ENCODE results near the gene DIO1.
A peak's percentile ranks its signal among the peaks of the same experiment; 100 is the strongest.

The DIO1 gene

DNA sequence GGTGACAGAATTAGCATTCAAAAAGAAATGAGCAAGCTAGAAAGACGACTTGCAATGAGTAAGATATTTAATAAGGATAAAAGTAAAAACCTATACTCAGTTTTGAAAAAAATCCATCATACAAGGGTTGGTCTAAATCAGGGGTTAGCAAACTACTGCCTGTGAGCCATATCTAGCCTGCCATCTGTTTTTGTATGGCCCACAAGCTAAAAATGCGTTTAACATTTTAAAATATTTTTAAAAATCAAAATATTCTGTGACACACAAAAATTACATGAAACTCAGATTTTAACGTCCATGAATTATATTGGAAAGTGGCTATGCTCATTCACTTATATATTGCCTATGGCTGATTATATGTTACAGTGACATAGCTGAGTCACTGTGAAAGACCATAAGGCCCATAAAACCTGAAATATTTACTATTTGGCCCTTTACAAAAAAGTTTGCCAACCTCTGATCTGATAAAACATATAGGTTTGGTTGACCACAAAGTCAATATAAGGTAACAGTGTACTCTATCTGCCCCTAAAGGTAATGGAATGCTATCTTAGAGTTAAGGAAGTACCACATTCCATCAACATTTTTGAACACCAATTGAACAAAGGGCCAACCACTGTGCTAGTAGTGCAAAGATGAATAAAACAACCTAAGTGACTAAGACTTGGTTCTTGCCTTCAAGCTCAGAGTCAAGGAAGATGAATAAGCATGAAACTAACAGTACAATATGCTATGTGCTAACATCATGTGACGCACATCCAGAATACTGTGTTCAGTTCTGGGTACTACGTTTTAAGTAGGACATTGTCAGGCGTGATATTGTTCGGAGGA lies 48.4 kb downstream of the DIO1 start:
- no peak for DNase-seq (ENCODE audit: low spot score)

DNA sequence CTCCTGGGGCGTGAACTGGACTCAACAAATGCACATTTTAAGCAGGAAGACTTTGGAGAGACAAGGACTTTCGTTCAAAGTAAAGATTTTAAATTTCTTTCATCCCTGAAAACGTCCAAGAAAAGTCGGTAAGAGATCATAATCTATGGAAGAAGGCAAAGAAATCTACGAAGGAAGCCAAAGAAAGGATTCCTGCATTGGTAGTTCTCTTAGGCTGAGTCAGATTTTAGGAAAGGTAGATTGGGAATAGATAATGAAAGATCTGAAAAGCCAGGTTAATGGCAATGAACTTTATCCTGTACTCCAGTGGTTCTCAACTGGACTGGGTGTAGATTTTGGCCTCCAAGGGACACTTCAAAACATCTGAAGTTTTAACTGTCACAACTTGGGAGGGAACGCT lies 49.1 kb downstream of the DIO1 start:
- no peak for DNase-seq (ENCODE audit: low spot score)

DNA sequence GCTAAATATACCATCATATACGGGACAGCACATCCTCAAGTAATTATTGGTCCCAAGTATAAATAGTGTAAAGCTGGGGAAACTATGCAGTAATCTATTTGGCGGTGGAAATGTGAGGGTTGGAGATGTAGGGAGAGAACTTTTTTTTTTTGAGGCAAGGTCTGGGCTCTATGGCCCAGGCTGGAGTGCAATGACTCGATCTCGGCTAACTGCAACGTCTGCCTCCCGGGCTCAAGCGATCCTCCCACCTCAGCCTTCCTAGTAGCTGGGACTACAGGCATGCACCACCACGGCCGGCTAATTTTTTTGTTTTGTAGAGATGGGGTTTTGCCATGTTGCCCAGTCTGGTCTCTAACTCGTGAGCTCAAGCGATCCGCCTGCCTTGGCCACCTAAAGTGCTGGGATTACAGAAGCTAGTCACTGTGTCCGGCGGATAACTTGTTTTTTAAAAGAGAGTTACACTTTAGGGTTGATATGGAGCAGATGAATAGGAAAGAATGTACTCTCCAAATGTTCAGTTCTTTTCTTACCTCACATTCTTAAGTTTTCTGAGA lies 49.6 kb downstream of the DIO1 start:
- DNase-seq (ENCODE audit: low spot score), result no peak

- DNase-seq (ENCODE audit: low spot score), result no peak
Measured at GRCh38 chr1:53944469-53945182, 50.6 kb downstream of the DIO1 start.

DNA sequence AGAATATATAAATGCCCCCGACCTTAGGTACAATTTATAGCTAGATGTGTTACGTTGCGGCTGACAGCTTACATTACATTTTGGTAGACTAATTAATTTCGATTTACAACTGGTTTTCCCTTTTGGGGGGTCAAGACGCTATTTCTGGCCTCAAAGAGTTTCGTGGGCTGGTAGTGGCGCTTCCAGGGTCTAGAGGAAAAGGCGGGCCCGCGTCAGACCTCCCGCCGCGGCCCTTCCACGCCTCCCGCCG lies 51.1 kb downstream of the DIO1 start:
- DNase-seq (ENCODE audit: low spot score), result no peak

DNA sequence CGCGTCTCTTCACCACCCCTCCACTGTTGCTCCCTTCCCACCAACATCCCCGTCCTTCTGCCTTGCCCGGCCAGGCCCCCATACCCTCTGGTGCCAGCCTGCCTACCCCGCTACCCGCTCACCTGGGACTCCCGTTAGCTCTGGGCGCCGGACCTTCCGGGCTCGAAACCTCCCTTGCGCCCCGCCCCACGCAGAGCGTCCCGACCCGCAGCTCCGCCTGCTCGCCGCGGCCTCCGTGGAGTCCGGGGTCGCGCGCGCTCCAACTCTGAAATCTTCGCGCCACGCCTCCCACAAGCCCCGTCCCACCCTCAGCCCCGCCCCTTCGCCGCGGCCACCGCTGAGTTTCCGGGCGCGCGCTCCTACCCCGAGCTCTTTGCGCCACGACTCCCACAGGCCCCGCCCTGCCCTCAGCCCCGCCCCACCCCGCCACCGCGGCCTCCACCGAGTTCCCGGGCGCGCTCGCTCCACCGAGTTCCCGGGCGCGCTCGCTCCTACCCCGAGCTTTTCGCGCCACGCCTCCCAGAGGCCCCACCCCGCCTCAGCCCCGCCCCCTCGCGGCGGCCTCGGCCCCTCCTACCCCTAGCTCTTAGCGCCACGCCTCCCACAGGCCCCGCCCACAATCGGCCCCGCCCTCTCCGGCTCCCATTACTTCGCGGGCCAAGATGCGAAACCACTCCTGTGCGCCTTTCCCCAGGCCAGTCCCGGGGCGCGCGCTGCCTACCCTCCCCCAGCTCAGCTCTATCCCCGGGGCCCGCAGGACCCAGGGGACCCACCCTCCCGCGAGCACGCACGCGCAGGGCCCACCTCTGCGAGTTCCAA lies 51.7 kb downstream of the DIO1 start, which contains the start of gene IFT25:
Gene IFT25, minus strand, starts transcription at position 267 of the 819 bp plus-strand sequence. CDS start 5,617 bp downstream, outside the sequence.
- peak; percentile 91 for DNase-seq (ENCODE audit: low spot score)

GRCh38 chr1:53946252-53947171 lies 52.5 kb downstream of the DIO1 start, which contains the start of gene LRRC42:
LRRC42 (plus strand) TSS chr1:53946350; CDS start chr1:53952000, 5,650 bp downstream.
- DNase-seq (ENCODE audit: low spot score), result no peak

DNA sequence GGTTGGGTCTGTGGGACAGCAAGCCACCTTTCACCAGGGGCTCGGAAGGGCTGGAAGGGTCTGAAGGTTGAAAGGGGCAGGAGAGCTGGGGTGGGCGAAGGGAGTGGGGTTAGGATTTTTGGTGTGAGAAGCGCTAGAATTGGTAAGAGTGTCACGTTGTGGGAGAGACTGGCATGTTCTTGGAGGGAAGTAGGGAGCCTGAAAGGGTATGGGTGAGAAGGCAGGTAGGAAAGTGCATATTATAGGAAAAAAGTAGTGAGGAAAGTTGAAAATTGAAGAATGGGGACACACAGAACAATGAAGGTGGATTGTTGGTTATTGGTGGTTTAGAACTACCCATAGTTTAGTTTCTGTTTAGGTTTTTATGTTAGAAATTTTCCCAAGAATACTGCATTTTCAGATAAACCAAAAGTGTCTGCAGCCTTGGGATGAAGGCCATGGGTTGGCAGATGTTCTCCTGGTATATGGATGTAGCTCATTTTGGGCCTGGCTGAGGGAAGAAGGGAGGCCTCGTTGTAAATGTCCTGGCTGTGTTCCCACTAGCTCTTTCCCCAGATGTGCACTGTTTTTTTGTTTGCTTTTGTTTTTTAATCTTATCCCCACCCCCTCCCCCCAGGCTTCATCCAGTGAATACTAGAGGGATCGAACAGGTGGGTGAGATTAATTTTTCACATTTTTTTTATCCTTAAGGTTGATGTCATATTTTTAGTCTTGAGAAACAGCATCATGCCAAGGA lies 53.4 kb downstream of the DIO1 start:
- no peak for DNase-seq (ENCODE audit: low spot score)

DNA sequence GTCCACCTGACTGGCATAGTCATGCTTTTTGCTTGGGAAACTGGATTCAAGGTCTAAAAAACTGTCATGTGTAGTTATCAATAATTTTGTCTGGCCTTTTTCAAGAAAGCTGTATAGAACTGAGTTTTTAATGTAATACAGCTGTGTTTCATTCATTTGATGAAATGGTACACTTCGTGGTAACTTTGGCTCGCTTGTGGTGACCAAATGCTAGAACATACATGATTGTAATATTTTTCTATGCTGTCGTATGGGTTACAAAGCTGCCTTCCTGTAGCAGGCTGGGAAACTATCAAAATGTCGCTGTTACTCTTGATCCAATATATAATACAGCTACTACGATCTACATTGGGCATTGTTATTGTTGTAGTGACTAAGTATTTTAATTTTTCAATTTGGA lies 54.3 kb downstream of the DIO1 start:
- no peak for DNase-seq (ENCODE audit: low spot score)

GRCh38 chr1:53949023-53949990 lies 55.3 kb downstream of the DIO1 start:
- peak; percentile 38 for DNase-seq (ENCODE audit: low spot score)

- peak; percentile 9 for DNase-seq (ENCODE audit: low spot score)
Measured at GRCh38 chr1:53951697-53952096, 57.7 kb downstream of the DIO1 start.

DNA sequence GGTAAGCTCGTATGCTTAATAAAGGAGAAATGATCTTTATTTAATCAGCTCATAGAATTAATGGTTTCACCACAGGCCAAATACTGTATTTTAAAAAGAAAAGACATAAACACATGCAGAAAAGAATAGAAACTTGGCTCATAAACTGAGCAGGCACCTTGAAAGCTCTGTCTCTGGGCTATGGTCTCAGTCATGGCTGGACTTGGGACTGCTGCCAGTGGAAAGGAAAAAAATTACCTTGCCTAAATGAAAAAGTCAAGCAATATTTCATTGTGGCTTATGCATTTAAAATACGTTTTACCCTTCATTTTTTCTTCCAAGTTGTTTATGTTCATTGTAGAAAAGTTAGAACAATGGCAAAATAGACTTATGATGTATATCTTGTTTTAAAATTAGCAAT lies 60.1 kb downstream of the DIO1 start:
- DNase-seq (ENCODE audit: low spot score), result no peak

DNA sequence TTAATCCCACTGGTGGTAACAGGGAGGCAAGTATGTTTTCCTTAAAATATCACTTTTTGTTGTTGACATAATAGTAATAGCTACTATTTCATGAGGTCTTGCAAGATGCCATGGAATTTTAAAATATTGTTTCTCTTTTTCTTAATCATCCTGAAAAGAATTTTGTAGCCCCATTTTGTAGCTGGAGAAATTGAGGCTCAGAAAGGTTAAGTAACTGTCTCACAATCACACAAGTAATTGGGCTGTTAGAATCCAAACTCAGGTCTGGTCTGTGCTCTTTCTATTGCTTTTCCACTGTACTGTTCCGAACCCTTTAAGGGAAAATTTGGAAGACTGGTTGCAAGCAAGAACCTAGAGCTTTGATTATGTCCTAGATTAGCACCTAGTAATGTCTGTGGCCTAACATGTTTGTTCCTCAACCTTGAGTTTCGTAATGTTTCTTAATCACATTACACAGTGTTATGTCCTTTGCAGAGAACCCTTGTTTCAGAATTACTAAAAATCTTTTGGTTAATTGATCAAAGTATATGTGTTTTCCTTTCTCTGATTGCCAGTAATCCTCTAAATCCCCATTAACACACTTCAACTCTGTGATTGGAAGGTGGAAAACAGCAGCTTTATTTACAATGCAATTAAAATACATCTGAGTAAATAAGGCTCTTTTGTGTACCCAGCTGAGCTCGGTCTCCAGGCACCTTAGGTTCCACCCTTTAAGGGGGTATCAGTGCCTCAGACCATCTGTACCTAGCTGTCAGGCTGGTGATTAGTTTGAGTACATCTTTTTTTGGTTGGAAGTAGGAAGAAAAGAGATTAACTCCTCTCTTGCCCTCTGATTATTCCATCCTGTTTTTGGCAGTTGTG lies 62.6 kb downstream of the DIO1 start:
- no peak for DNase-seq (ENCODE audit: low spot score)

GRCh38 chr1:53957194-53957818 lies 63.3 kb downstream of the DIO1 start:
- DNase-seq (ENCODE audit: low spot score), result no peak

GRCh38 chr1:53959664-53960250 lies 65.8 kb downstream of the DIO1 start:
- no peak for DNase-seq (ENCODE audit: low spot score)

All from SK-N-DZ (cell line).